A549 (cell line): ENCODE results near the gene SPOP.
A peak's percentile ranks its signal among the peaks of the same experiment; 100 is the strongest.

ENCODE experiments used
- FOSL2 ChIP-seq, 2 experiments: fragments of 450-650 bp in 1 of 2; fragments of >200 bp in 1 of 2; sonication (Bioruptor Twin) in 1 of 2; formaldehyde crosslinking; IDR thresholded peaks; 2 replicates each; pipeline versions ENCODE4 v1.5.0 to v1.6.1; 2016 to 2020; ENCODE audit warnings: mild to moderate bottlenecking in 1 of 2, moderate library complexity in 1 of 2
- HOXA7 ChIP-seq: fragments of 250-450 bp; sonication (Bioruptor Pico); IDR thresholded peaks from 2 replicates; pipeline ENCODE4 v1.5.0; 2020; ENCODE audit warnings: mild to moderate bottlenecking, moderate library complexity
- TF ChIP-seq, protein P1 (sequence below): fragments of 200-600 bp; sonication (generic); IDR thresholded peaks from 2 replicates; pipeline ENCODE4 v1.6.1; 2016; ENCODE audit warnings: antibody characterized with exemption, mild to moderate bottlenecking, moderate library complexity
- TF ChIP-seq, protein P2 (sequence below): IDR thresholded peaks from 2 replicates; pipeline ENCODE4 v1.6.1; 2012

DNA sequence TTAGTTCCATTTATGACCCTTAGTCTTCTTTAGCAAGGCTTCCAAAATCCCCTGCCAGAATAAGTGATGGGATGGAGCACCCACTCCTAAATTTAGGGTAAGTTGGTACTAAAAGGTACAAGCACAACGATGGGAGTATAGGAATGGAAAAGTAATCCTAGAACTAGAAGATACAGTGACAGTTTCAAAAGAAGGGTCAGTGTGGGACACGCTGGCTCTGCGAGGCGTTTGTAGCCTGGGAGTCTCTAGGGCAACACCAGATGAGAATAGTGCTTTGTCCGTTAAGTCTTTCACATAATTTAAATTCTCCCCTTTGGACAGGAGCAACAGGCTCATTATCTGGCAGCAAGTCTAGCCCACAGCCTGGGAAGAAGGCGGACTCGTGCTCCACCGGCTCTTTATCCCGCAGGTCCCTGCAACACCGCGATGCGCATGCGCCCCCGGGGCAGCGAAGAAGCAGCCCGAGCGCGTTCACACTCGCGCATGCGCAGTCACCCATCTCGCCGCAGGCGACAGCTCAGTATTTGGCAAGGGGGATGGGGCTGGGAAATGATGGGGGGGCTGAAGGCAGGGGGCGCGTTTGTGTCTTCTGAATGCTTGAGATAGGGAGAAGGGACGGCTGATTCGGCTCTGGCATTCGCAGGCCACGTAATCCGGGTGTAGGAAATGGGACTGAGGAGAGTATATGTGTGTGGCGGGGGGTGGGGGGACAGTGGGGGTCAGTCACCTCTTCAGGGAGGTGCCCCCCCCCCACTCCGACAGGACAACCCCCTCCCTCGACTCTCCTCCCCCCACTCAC lies 564 bp downstream of the SPOP start:
- TF ChIP-seq HOXA7 (no peak), FOSL2 (IDR thresholded peaks at IDR 0.05) (no peak), FOSL2 (CRISPR knock-in tag; IDR thresholded peaks at IDR 0.05) (no peak)
- TF ChIP-seq, protein P1, sequence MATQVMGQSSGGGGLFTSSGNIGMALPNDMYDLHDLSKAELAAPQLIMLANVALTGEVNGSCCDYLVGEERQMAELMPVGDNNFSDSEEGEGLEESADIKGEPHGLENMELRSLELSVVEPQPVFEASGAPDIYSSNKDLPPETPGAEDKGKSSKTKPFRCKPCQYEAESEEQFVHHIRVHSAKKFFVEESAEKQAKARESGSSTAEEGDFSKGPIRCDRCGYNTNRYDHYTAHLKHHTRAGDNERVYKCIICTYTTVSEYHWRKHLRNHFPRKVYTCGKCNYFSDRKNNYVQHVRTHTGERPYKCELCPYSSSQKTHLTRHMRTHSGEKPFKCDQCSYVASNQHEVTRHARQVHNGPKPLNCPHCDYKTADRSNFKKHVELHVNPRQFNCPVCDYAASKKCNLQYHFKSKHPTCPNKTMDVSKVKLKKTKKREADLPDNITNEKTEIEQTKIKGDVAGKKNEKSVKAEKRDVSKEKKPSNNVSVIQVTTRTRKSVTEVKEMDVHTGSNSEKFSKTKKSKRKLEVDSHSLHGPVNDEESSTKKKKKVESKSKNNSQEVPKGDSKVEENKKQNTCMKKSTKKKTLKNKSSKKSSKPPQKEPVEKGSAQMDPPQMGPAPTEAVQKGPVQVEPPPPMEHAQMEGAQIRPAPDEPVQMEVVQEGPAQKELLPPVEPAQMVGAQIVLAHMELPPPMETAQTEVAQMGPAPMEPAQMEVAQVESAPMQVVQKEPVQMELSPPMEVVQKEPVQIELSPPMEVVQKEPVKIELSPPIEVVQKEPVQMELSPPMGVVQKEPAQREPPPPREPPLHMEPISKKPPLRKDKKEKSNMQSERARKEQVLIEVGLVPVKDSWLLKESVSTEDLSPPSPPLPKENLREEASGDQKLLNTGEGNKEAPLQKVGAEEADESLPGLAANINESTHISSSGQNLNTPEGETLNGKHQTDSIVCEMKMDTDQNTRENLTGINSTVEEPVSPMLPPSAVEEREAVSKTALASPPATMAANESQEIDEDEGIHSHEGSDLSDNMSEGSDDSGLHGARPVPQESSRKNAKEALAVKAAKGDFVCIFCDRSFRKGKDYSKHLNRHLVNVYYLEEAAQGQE: no peak
- TF ChIP-seq, protein P2, sequence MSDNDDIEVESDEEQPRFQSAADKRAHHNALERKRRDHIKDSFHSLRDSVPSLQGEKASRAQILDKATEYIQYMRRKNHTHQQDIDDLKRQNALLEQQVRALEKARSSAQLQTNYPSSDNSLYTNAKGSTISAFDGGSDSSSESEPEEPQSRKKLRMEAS: peak; percentile 43
